ENCODE measurements around the gene BCL10. TPM values are rescaled to one million over a fixed set of nuclear protein-coding genes. Genes with fewer than 3 reads are reported as not detected.

Gene BCL10
- total and polyA plus RNA-seq, 2 of the 13 experiments (the other 11 are each of a cell fraction or from before 2014, with no cell fraction given) = 3.7 to 14.1 TPM

DNA sequence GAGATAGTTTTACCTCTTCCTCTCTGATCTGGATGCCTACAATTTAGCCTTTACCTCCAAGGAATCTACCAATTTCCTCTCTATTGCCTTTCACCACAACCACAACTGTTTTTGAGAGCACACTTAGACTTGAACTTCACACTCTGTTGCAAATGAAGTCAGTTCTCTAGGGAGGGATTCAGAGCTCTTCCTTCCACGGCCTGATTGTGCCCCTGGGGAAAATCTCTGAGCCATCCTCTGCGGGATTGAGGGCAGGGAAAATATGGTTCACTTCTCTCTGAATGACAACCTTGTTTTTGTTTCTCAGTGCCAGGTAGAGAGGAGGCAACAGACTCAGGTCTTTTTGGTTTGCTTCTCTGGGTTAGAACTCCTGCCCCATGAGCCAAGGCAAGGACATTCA is 35.4 kb upstream of the BCL10 start:
- Histone ChIP-seq H3K9me3 (ENCODE audit: low read length) (no peaks in the 10 kb centered on the region), H3K4me3 (replicated peaks in 1 of 3; ENCODE audit: insufficient read depth in 1 of 3, low read depth in 2 of 3, low read length in 3 of 3) (no peak overlapping the region), H2AFZ (ENCODE audit: low read length) (no peak overlapping the region), H3K9ac (ENCODE audit: insufficient read depth, low read depth, low read length) (no peak overlapping the region), H3K27ac (ENCODE audit: extremely low read length, insufficient read depth, low read length) (no peak overlapping the region), H3K4me2 (ENCODE audit: low read depth, low read length) (no peak overlapping the region), H3K4me1 (ENCODE audit: insufficient read depth, low read length) (peaks cover 15% of the 10 kb centered on the region), H3K79me2 (ENCODE audit: insufficient read depth, low read length) (no peaks in the 10 kb centered on the region), H3K36me3 (replicated peaks in 1 of 2; ENCODE audit: control insufficient read depth in 1 of 2, insufficient read depth in 2 of 2, low read length in 2 of 2) (no peaks in the 10 kb centered on the region), H4K20me1 (ENCODE audit: insufficient read depth, low read length) (no peaks in the 10 kb centered on the region), H3K27me3 (ENCODE audit: control insufficient read depth in 1 of 2, insufficient read depth in 2 of 2, low read length in 2 of 2) (0 out of 5 replicates have a peak, but pooled peaks cover 0 to 3% of the 10 kb centered on the region in 2 experiments)
- TF ChIP-seq, protein P1, sequence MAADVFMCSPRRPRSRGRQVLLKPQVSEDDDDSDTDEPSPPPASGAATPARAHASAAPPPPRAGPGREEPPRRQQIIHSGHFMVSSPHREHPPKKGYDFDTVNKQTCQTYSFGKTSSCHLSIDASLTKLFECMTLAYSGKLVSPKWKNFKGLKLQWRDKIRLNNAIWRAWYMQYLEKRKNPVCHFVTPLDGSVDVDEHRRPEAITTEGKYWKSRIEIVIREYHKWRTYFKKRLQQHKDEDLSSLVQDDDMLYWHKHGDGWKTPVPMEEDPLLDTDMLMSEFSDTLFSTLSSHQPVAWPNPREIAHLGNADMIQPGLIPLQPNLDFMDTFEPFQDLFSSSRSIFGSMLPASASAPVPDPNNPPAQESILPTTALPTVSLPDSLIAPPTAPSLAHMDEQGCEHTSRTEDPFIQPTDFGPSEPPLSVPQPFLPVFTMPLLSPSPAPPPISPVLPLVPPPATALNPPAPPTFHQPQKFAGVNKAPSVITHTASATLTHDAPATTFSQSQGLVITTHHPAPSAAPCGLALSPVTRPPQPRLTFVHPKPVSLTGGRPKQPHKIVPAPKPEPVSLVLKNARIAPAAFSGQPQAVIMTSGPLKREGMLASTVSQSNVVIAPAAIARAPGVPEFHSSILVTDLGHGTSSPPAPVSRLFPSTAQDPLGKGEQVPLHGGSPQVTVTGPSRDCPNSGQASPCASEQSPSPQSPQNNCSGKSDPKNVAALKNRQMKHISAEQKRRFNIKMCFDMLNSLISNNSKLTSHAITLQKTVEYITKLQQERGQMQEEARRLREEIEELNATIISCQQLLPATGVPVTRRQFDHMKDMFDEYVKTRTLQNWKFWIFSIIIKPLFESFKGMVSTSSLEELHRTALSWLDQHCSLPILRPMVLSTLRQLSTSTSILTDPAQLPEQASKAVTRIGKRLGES (CRISPR knock-in tag; IDR thresholded peaks at IDR 0.05; ENCODE audit: borderline replicate concordance) = no peak
- WGBS (ENCODE audit: low lambda C conversion rate) = 59% methylated on average over 2 of the region's 2 CpGs
- DNase-seq (ENCODE audit: low spot score) (no peak), ATAC-seq (no peak), FAIRE-seq (no peak)
- intact Hi-C loops (cut with micrococcal nuclease; ENCODE audit: unreplicated experiment) (no loop called here), in situ Hi-C loops (cut with HindIII; ENCODE audit: extremely low pct_ligation_motif_present, low pct_unique_long_range_greater_than_20kb) (loop anchor here (10.0 kb wide), 1 partner anchor 383 kb away; no protein-coding TSS in a partner anchor)
- POLR2A ChIA-PET = no interaction called here
- no TSS peak for BruUV-seq (replicated peaks)
- CTCF ChIA-PET (ENCODE audit: low intra/inter-chr PET ratio, low total read pairs) = no interaction called here

GRCh38 chr1:85308833-85309350 is 32.5 kb upstream of the BCL10 start:
- Histone ChIP-seq H3K36me3 (replicated peaks in 1 of 2; ENCODE audit: control insufficient read depth in 1 of 2, insufficient read depth in 2 of 2, low read length in 2 of 2) (no peaks in the 10 kb centered on the region), H3K27ac (ENCODE audit: extremely low read length, insufficient read depth, low read length) (no peak overlapping the region), H4K20me1 (ENCODE audit: insufficient read depth, low read length) (no peaks in the 10 kb centered on the region), H2AFZ (ENCODE audit: low read length) (no peak overlapping the region), H3K9me3 (ENCODE audit: low read length) (no peaks in the 10 kb centered on the region), H3K9ac (ENCODE audit: insufficient read depth, low read depth, low read length) (no peak overlapping the region), H3K27me3 (ENCODE audit: control insufficient read depth in 1 of 2, insufficient read depth in 2 of 2, low read length in 2 of 2) (0 out of 5 replicates have a peak, but pooled peaks cover 0 to 4% of the 10 kb centered on the region in 2 experiments), H3K4me3 (replicated peaks in 1 of 3; ENCODE audit: insufficient read depth in 1 of 3, low read depth in 2 of 3, low read length in 3 of 3) (peak overlapping the region in 1 of 3 experiments; percentile 29; a peak in 1 of 6 replicates), H3K4me2 (ENCODE audit: low read depth, low read length) (peak overlapping the region; percentile 78), H3K4me1 (ENCODE audit: insufficient read depth, low read length) (peaks cover 15% of the 10 kb centered on the region), H3K79me2 (ENCODE audit: insufficient read depth, low read length) (no peaks in the 10 kb centered on the region)
- in situ Hi-C loops (cut with HindIII; ENCODE audit: extremely low pct_ligation_motif_present, low pct_unique_long_range_greater_than_20kb) = loop anchor here (5.0 to 10.0 kb wide), 3 partner anchors 88 to 576 kb away; no protein-coding TSS in a partner anchor
- TF ChIP-seq ATF1 (CRISPR knock-in tag; IDR thresholded peaks at IDR 0.05) (no peak), ZNF280B (CRISPR knock-in tag; IDR thresholded peaks at IDR 0.05; ENCODE audit: borderline replicate concordance) (no peak), ZBTB4 (CRISPR knock-in tag; IDR thresholded peaks at IDR 0.05; ENCODE audit: borderline replicate concordance) (no peak), ATF5 (CRISPR knock-in tag; IDR thresholded peaks at IDR 0.05; ENCODE audit: low read depth) (no peak)
- POLR2A ChIA-PET = interaction anchor here (0.8 to 1.0 kb wide), 2 partner anchors 194 to 400 kb away, joined by 3 to 6 read pairs; partner anchors contain the start of gene ZNHIT6
- BruUV-seq (replicated peaks) = no TSS peak
- intact Hi-C loops (cut with micrococcal nuclease; ENCODE audit: unreplicated experiment) = loop anchor here (1.0 to 10.0 kb wide), 8 partner anchors 35 to 708 kb away; no protein-coding TSS in a partner anchor
- WGBS (ENCODE audit: low lambda C conversion rate) = 67% methylated on average over 4 of the region's 4 CpGs
- ATAC-seq (no peak), DNase-seq (ENCODE audit: low spot score) (no peak), FAIRE-seq (no peak)
- CTCF ChIA-PET (ENCODE audit: low intra/inter-chr PET ratio, low total read pairs) = interaction anchor here (0.8 to 3.2 kb wide), 6 partner anchors 35 to 709 kb away, joined by 3 to 64 read pairs (median 10); partner anchors contain the start of gene CCN1
